ENCODE measurements around the gene TIGAR.

Gene TIGAR

DNA sequence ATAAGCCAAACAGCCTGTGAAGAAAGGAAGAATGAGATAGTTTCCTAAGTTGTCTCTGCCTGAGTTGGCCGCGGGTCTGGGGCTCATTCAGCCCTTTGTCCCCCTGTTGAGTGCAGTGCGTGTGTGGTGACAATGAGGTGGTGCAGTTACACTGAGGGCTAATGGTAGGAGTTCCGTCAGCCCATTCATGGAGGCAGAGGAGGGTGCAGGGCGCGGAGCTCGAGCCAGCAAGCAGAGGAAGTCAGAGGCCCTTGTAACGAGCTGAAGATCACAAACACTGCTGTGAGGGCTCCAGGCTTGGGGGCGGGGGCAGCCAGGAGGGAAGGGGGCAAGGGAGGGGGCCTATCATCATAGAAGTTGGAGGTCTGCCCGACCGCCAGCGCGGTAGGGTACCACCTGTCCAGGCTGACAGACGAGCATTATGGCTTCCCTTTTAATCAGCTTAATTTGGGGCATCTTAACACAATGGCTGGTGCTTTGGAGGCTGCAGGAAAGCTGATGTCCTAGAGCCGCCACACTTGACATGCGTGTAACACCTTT lies 27.0 kb upstream of the TIGAR start:
- intact Hi-C loops (cut with DNase I) = no loop called here
- peak in 8 of 42 donors; percentile 35 to 75 (median 44) for DNase-seq

DNA sequence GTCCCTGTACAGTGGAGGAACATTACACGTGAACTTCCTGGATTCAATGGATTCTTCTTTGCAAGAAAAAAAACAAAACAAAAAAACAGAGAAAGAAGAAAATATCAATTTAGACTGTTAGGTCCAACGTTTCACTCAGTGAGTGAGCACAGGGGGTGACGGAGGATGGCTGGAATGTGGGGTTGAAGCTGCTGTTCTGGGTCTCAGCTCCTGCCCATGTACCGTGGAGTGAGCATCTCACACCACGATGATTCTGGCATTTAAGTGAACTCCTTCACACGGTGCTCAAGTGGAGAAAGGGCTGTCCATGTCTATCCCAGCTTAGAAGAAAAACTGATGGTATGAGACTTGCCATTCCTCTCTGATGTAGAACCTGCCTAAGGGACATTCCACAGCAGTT lies 24.3 kb upstream of the TIGAR start:
- DNase-seq = no peak
- intact Hi-C loops (cut with DNase I) = no loop called here

DNA sequence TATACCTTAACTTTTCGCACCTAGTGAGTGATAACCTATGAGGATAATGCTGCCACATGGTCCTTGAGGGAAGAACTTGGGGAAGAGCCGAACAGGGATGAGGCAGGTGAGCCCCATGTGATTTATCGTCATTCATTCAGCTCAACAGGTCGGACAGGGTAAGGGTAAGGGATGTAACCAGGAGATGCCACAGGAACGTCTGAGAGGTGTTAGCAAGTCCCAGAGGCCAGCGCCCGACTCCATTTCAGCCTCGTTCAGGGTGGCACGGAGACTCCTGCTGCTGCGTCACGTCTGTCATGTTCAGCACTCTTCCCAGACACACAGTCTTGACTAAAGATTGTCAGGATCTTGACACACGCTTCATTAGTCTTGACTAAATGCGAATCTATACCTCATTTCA lies 23.4 kb upstream of the TIGAR start:
- intact Hi-C loops (cut with DNase I) = no loop called here

DNA sequence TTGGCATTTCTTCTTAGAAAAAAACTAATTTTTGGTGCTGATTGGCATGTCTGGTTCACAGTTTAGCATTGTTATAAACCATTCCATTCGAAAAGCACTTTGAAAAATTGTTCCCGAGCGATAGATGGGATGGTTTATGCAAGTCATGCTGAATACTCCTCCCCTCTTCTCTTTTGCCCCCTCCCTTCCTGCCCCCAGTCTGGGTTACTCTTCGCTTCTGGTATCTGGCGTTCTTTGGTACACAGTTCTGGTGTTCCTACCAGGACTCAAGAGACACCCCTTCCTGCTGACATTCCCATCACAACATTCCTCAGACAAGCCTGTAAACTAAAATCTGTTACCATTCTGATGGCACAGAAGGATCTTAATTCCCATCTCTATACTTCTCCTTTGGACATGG lies 20.1 kb upstream of the TIGAR start:
- DNase-seq = no peak
- intact Hi-C loops (cut with DNase I) = no loop called here

More for the DNA sequence above, 23.4 kb upstream of the TIGAR start:
- no peak for DNase-seq

- intact Hi-C loops (cut with DNase I) = no loop called here
- no peak for DNase-seq
Observed at GRCh38 chr12:4301932-4302501, 19.0 kb upstream of the TIGAR start.

GRCh38 chr12:4302881-4303280 lies 18.1 kb upstream of the TIGAR start:
- DNase-seq = no peak
- intact Hi-C loops (cut with DNase I) = no loop called here

DNA sequence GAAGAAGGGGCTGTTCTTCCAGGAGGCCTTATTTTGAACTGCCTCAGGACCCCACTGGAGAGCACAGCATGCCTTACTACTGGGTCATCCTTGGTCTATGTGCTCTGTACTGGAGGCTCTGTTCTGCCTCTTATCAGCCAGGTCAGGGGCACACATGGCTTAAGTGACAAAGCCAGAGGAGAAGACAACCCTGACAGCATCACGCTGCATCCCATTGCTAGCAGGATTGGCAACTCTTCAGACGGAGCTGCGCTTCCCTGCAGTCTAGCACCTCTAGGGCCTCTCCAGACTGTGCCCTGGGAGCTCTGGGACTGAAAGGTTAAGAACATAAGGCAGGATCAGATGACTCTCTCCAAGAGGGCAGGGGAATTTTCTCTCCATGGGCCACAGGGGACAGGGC lies 17.3 kb upstream of the TIGAR start:
- DNase-seq = no peak
- intact Hi-C loops (cut with DNase I) = no loop called here

- DNase-seq = peak in 41 of 42 donors; percentile 34 to 82 (median 62)
- intact Hi-C loops (cut with DNase I) = no loop called here
Observed at GRCh38 chr12:4307593-4308333, 13.2 kb upstream of the TIGAR start.

DNA sequence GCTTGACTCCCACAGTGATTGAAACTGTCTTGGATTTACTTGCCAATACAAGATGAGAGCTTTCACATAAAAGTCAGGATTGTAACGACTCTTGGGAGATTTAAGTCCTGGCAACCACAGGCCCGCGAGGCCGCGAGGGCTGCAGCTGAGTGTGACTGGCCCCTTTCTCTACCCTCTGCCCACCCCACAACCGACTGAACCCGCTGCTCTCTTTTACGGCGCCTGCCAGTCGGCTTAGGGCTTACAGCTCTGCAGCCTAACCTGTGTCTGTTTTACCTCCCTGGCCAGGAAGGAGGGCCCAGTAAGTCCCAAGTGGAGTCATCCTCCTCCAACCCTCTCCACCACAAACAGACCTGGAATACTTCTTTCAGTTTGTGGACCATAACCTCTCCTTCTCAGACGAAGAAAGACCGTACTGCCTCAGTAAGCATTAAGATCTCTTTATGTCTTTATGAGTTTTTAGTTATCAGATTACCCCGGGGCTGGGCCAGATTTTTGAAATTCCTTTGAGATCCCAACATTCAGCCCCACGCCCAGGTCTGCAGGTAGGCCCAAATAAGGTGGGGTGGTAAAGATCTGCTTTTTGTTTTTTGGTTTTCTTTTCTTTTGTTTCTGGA lies 12.6 kb upstream of the TIGAR start:
- DNase-seq = no peak

DNA sequence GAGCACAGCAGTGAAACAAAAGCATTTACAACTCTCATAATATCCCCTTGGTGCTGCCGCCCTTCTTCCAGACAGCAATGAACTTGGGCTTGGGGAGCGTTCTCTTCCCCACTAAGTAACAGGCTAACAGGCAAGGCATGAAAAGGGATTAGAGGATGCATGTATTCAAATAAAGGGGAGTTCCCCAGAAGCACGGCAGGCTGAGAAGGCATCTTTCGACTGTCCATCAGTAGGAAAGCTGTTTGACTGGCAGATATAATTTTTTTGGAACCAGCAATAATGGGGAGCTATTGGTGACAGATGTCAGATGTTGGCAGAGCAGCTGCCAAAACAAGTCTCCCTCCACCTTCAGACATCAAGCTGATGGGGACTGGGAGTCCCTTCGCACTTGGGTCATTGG lies 9.2 kb upstream of the TIGAR start:
- intact Hi-C loops (cut with DNase I) = no loop called here
- DNase-seq = peak in 1 of 42 donors; percentile 24

More for the DNA sequence above, 12.6 kb upstream of the TIGAR start:
- intact Hi-C loops (cut with DNase I) = no loop called here

DNA sequence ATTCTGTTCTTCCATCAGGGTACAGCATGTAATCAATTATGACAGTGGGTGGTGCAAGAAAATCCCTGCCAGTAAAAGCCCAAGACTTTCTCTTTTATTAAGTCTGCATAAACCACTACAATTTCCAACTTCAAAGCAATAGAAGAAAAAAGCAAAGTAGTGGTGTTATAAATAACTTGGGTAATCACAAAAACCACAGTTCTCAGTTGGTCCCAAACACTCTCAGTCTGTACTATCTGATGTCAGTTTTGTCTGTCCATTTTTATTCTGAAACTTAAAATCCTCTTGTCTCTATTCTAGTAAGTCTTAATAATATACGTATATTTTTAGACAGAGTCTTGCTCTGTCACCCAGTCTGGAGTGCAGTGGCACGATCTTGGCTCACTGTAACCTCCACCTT lies 8.8 kb upstream of the TIGAR start:
- intact Hi-C loops (cut with DNase I) = no loop called here
- no peak for DNase-seq

DNA sequence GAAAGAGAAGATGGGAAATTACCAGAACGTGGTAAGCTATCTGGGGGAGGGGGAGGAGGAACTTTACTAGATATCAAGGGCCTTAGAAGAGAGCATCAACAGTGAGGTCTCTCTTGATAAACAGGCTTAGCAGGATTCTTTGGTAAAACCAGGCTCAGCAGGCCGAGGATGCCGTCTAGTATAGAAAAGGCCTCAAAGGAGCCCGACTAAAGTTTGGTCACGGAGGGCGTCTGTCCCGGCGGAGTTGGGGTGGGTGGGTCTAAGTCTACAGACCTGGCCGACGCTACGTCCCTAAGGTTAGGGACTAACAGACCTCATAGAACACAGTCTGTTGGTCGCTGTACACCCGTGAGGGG lies 538 bp upstream of the TIGAR start:
- intact Hi-C loops (cut with DNase I) = no loop called here
- peak in 4 of 42 donors; percentile 5 to 41 (median 18) for DNase-seq

GRCh38 chr12:4322726-4323125 lies 1.7 kb downstream of the TIGAR start:
- no peak for DNase-seq
- intact Hi-C loops (cut with DNase I) = no loop called here

DNA sequence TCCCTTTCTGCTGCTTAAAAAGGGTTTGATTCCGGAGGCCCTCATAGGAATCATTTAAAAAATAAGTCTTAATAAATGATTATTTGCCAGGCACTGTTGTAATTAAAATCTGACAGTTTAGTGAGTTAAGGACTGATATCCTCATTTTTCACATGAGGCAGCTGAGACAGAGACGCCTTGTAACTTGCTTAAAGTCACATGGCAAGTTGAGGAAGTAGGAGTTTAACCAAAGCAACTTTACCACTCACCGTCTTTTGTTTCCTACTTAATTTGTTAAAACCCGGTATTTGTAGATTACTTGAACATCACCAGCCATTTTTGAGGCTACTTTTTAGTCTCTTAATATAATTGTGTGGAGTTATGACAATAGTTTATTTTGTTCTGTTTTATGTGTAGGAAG lies 2.4 kb downstream of the TIGAR start:
- DNase-seq = no peak
- intact Hi-C loops (cut with DNase I) = no loop called here

GRCh38 chr12:4324366-4324765 lies 3.4 kb downstream of the TIGAR start:
- intact Hi-C loops (cut with DNase I) = no loop called here
- DNase-seq = no peak

GRCh38 chr12:4325966-4326365 lies 5.0 kb downstream of the TIGAR start:
- intact Hi-C loops (cut with DNase I) = no loop called here

DNA sequence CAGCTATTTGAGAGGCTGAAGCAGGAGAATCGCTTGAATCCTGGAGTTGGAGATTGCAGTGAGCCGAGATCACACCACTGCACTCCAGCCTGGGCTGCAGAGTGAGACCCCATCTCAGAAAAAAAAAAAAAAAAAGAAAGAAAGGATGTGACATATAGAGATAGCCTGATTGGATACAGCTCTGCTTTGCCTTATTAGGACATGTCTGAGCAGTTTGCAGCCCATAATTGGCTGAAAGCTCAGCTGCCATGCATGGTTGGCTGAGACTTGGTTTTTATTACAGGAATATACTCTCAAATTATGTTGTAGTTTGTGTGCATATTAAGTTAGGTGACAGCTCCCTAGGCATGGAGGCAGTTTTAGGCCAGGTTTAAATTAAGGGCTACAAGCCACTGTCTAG lies 6.3 kb downstream of the TIGAR start:
- intact Hi-C loops (cut with DNase I) = no loop called here
- DNase-seq = no peak

More at GRCh38 chr12:4325966-4326365, 5.0 kb downstream of the TIGAR start:
- no peak for DNase-seq

DNA sequence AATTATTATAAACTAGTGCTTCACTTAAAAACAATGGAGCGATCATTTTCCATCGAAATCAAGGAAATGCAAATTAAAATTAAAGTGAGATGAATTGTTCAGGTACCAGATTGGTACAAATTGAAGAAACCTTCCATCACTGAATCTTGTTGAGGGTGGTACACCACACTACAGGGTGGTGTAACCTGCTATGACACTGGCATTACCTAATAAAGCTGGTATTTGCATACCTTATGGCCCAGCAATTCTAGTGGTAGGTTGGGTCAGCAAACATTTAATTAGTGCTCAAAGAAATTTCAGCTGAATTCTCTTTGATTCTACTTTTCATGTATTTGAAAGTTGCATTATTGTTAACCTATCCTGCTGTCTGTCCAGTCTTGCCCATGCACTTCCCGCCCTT lies 9.2 kb downstream of the TIGAR start:
- DNase-seq = no peak
- intact Hi-C loops (cut with DNase I) = no loop called here

GRCh38 chr12:4331221-4331620 lies 10.2 kb downstream of the TIGAR start:
- no peak for DNase-seq
- intact Hi-C loops (cut with DNase I) = no loop called here

- intact Hi-C loops (cut with DNase I) = no loop called here
- no peak for DNase-seq
Observed at GRCh38 chr12:4331842-4332241, 10.8 kb downstream of the TIGAR start.

DNA sequence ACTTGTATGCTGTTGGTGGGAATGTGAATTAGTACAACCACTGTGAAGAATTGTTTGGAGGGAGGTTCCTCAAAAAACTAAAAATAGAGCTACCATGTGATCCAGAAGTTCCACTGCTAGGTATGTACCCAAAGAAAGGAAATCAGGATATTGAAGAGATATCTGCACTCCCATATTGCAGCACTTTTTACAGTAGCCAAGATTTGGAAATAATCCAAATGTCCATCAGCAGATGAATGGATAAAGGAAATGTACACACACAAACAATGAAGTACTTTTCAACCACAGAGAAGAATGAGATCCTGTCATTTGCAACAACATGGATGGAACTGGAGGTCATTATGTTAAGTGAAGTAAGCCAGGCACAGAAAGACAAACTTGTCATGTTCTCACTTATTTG lies 25.9 kb downstream of the TIGAR start:
- intact Hi-C loops (cut with DNase I) = no loop called here
- DNase-seq = no peak

Measured in head of caudate nucleus (tissue), 42 donors.